ENCODE results near the gene GABBR2.

The GABBR2 gene

GRCh38 chr9:98541684-98542230 lies 167.0 kb downstream of the GABBR2 start:
- DNase-seq (ENCODE audit: low read depth), result no peak

- no peak for DNase-seq (ENCODE audit: low read depth)
Observed at GRCh38 chr9:98540476-98540875, 168.3 kb downstream of the GABBR2 start.

- no peak for DNase-seq (ENCODE audit: low read depth)
Observed at GRCh38 chr9:98539954-98540353, 168.8 kb downstream of the GABBR2 start.

GRCh38 chr9:98538626-98539031 lies 170.1 kb downstream of the GABBR2 start:
- DNase-seq (ENCODE audit: low read depth), result no peak

GRCh38 chr9:98538203-98538602 lies 170.5 kb downstream of the GABBR2 start:
- DNase-seq (ENCODE audit: low read depth), result no peak

- no peak for DNase-seq (ENCODE audit: low read depth)
Observed at GRCh38 chr9:98536542-98537173, 172.1 kb downstream of the GABBR2 start.

- DNase-seq (ENCODE audit: low read depth), result no peak
Observed at GRCh38 chr9:98533866-98534265, 174.9 kb downstream of the GABBR2 start.

GRCh38 chr9:98533132-98533531 lies 175.6 kb downstream of the GABBR2 start:
- no peak for DNase-seq (ENCODE audit: low read depth)

- no peak for DNase-seq (ENCODE audit: low read depth)
Observed at GRCh38 chr9:98532574-98532973, 176.2 kb downstream of the GABBR2 start.

- no peak for DNase-seq (ENCODE audit: low read depth)
Observed at GRCh38 chr9:98532147-98532546, 176.6 kb downstream of the GABBR2 start.

GRCh38 chr9:98530806-98531386 lies 177.8 kb downstream of the GABBR2 start:
- no peak for DNase-seq (ENCODE audit: low read depth)

- no peak for DNase-seq (ENCODE audit: low read depth)
Observed at GRCh38 chr9:98530275-98530674, 178.5 kb downstream of the GABBR2 start.

- no peak for DNase-seq (ENCODE audit: low read depth)
Observed at GRCh38 chr9:98529841-98530240, 178.9 kb downstream of the GABBR2 start.

GRCh38 chr9:98523231-98523901 lies 185.4 kb downstream of the GABBR2 start:
- no peak for DNase-seq (ENCODE audit: low read depth)

GRCh38 chr9:98522487-98522886 lies 186.2 kb downstream of the GABBR2 start:
- no peak for DNase-seq (ENCODE audit: low read depth)

- DNase-seq (ENCODE audit: low read depth), result no peak
Observed at GRCh38 chr9:98521141-98521540, 187.6 kb downstream of the GABBR2 start.

GRCh38 chr9:98520221-98520960 lies 188.3 kb downstream of the GABBR2 start:
- DNase-seq (ENCODE audit: low read depth), result no peak

GRCh38 chr9:98519641-98520040 lies 189.1 kb downstream of the GABBR2 start:
- DNase-seq (ENCODE audit: low read depth), result no peak

- no peak for DNase-seq (ENCODE audit: low read depth)
Observed at GRCh38 chr9:98518556-98518955, 190.2 kb downstream of the GABBR2 start.

GRCh38 chr9:98517761-98518160 lies 191.0 kb downstream of the GABBR2 start:
- no peak for DNase-seq (ENCODE audit: low read depth)

GRCh38 chr9:98516897-98517503 lies 191.7 kb downstream of the GABBR2 start:
- no peak for DNase-seq (ENCODE audit: low read depth)
